ENCODE results near the gene HSD11B1L. TPM values are rescaled to one million over a fixed set of nuclear protein-coding genes. Genes with fewer than 3 reads are reported as not detected.

HSD11B1L gene
- total RNA-seq, 1 experiment from 2014 or later = 6.0 TPM

- TF ChIP-seq RAD21 (IDR thresholded peaks at IDR 0.05; ENCODE audit: low read depth) (0 out of 2 replicates have a peak, but pooled peaks have one; percentile 3), CTCF (IDR thresholded peaks at IDR 0.05 in 2 of 3, conservative IDR thresholded peaks at IDR 0.05 in 1 of 3; ENCODE audit: borderline replicate concordance in 1 of 3, insufficient read depth in 1 of 3, low read depth in 2 of 3, low read length in 2 of 3) (peak in 2 of 3 experiments; percentile 9 to 17; a peak in 1 of 6 replicates), SP1 (IDR thresholded peaks at IDR 0.05; ENCODE audit: low read depth) (no peak), EGR1 (IDR thresholded peaks at IDR 0.05; ENCODE audit: low read depth) (no peak), TCF7L2 (IDR thresholded peaks at IDR 0.05; ENCODE audit: borderline replicate concordance, extremely low read depth, insufficient read depth, insufficient read length) (no peak)
- TF ChIP-seq, protein P1, sequence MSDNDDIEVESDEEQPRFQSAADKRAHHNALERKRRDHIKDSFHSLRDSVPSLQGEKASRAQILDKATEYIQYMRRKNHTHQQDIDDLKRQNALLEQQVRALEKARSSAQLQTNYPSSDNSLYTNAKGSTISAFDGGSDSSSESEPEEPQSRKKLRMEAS (IDR thresholded peaks at IDR 0.05) = peak; percentile 53
- TF ChIP-seq, protein P2, sequence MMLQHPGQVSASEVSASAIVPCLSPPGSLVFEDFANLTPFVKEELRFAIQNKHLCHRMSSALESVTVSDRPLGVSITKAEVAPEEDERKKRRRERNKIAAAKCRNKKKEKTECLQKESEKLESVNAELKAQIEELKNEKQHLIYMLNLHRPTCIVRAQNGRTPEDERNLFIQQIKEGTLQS (IDR thresholded peaks at IDR 0.05) = no peak
- H3K36me3 ChIP-seq (ENCODE audit: control insufficient read depth in 1 of 2, insufficient read depth in 2 of 2, low read length in 2 of 2) = peaks cover 44 to 66% of the 10 kb centered on the region in 2 experiments; a peak in 3 of 4 replicates
- no TSS peak for BruUV-seq (replicated peaks)
- ChIA-PET POLR2A (no interaction called here), CTCF (no interaction called here), RAD21 (ENCODE audit: low non-redundant PET in 1 of 2, low total read pairs in 2 of 2, uncharacterized antibody in 2 of 2, unreplicated experiment in 2 of 2) (no interaction called here)
- H3K9ac ChIP-seq (ENCODE audit: low read length) = no peak overlapping the region
- no peaks in the 10 kb centered on the region for H3K9me3 ChIP-seq (ENCODE audit: control insufficient read depth in 1 of 2, insufficient read depth in 1 of 2, low read depth in 1 of 2, low read length in 2 of 2)
- H4K20me1 ChIP-seq (ENCODE audit: insufficient read depth) = no peaks in the 10 kb centered on the region
- ATAC-seq = peak; percentile 80
- H2AFZ ChIP-seq (ENCODE audit: low read depth, low read length, poor library complexity, severe bottlenecking) = no peak overlapping the region
- no peak overlapping the region for H3K4me3 ChIP-seq (replicated peaks in 1 of 2; ENCODE audit: low read depth in 1 of 2, low read length in 2 of 2)
- H3K27me3 ChIP-seq (ENCODE audit: insufficient read depth, low read length) = no peaks in the 10 kb centered on the region
- H3K4me1 ChIP-seq (ENCODE audit: control insufficient read depth in 1 of 2, insufficient read depth in 2 of 2, low read length in 2 of 2) = no peaks in the 10 kb centered on the region; a peak in 2 of 4 replicates
- H3K9me2 ChIP-seq (ENCODE audit: insufficient read depth) = no peaks in the 10 kb centered on the region
- no peak overlapping the region for H3K27ac ChIP-seq (ENCODE audit: low read depth, low read length)
- intact Hi-C loops (cut with micrococcal nuclease) = no loop called here
- peaks cover 10% of the 10 kb centered on the region; the same call in 1 of the 2 replicates for H3K79me2 ChIP-seq (ENCODE audit: insufficient read depth, low read length)
- H3K4me2 ChIP-seq (ENCODE audit: low read length) = no peak overlapping the region
- no peak for DNase-seq (ENCODE audit: low read depth, low spot score)
These were observed 14.9 kb upstream of the HSD11B1L start for GRCh38 chr19:5665781-5666513.
